ENCODE results near the gene PAK1.
"Not testable (repeated sequence)": the region's sequence is repeated elsewhere in the genome, so short reads cannot be mapped to it uniquely, and the experiment has no call there.

The PAK1 gene

GRCh38 chr11:77308838-77309237, 165.1 kb downstream of the PAK1 start:
- no peak for DNase-seq (ENCODE audit: low read depth in 2 of 2)

GRCh38 chr11:77303328-77303727, 170.6 kb downstream of the PAK1 start:
- DNase-seq (ENCODE audit: low read depth in 2 of 2) = no peak

GRCh38 chr11:77302752-77303151, 171.1 kb downstream of the PAK1 start:
- DNase-seq (ENCODE audit: low read depth in 2 of 2) = no peak

GRCh38 chr11:77301510-77301909, 172.4 kb downstream of the PAK1 start, which contains the start of gene GDPD4:
Gene GDPD4, minus strand, starts transcription at chr11:77301686. Its CDS starts 16,549 bp downstream, at chr11:77285137.
- DNase-seq (ENCODE audit: low read depth in 2 of 2) = no peak

- DNase-seq (ENCODE audit: low read depth in 2 of 2) = no peak
These were observed 173.2 kb downstream of the PAK1 start for GRCh38 chr11:77300695-77301094.

- DNase-seq (ENCODE audit: low read depth in 2 of 2) = not testable (repeated sequence)
These were observed 173.9 kb downstream of the PAK1 start for GRCh38 chr11:77300028-77300427.

GRCh38 chr11:77299528-77299993, 174.3 kb downstream of the PAK1 start:
- no peak for DNase-seq (ENCODE audit: low read depth in 2 of 2)

GRCh38 chr11:77294040-77294439, 179.9 kb downstream of the PAK1 start:
- DNase-seq (ENCODE audit: low read depth in 2 of 2) = no peak

- no peak for DNase-seq (ENCODE audit: low read depth in 2 of 2)
These were observed 184.2 kb downstream of the PAK1 start for GRCh38 chr11:77289737-77290136.

- no peak for DNase-seq (ENCODE audit: low read depth in 2 of 2)
These were observed 186.2 kb downstream of the PAK1 start for GRCh38 chr11:77287615-77288273.

GRCh38 chr11:77287136-77287535, 186.8 kb downstream of the PAK1 start:
- DNase-seq (ENCODE audit: low read depth in 2 of 2) = no peak

- no peak for DNase-seq (ENCODE audit: low read depth in 2 of 2)
These were observed 189.1 kb downstream of the PAK1 start for GRCh38 chr11:77284476-77285468.

GRCh38 chr11:77283101-77283500, 190.8 kb downstream of the PAK1 start:
- no peak for DNase-seq (ENCODE audit: low read depth in 2 of 2)

GRCh38 chr11:77278595-77279506, 195.0 kb downstream of the PAK1 start:
- no peak for DNase-seq (ENCODE audit: low read depth in 2 of 2)

- no peak for DNase-seq (ENCODE audit: low read depth in 2 of 2)
These were observed 197.6 kb downstream of the PAK1 start for GRCh38 chr11:77276271-77276670.

Measured in stimulated activated CD8-positive, alpha-beta memory T cell treated with anti-CD3 and anti-CD28 coated beads, Interleukin-7, amount 100 ng/mL, for 1 hour (primary cell).